CD4-positive, alpha-beta memory T cell (primary cell): ENCODE results near the gene ZBTB45. TPM values are rescaled to one million over a fixed set of nuclear protein-coding genes. Genes with fewer than 3 reads are reported as not detected.

Experiments
- CTCF ChIA-PET: fragments of 350-600 bp; sonication (Branson Sonifier 250); formaldehyde crosslinking; loops from one replicate; lab custom pipeline; 2021; ENCODE audit warnings: inconsistent platforms; ENCODE audit not compliant: partially characterized antibody; lab: Charles Lee
- POLR2A ChIA-PET: fragments of 350-600 bp; sonication (Branson Sonifier 250); formaldehyde crosslinking; loops from one replicate; lab custom pipeline; 2021; ENCODE audit not compliant: partially characterized antibody; lab: Charles Lee
- DNase-seq, 5 donors: peaks; one replicate each; pipeline versions ENCODE4 v3.0.0 to v3.0.0-alpha.2; 2020 to 2022; ENCODE audit warnings: mixed read lengths in 1 of 5
- H3K27ac ChIP-seq: one replicate; pipeline ENCODE4 v1.7.0; 2013; ENCODE audit warnings: low read depth, low read length
- H3K27me3 ChIP-seq: 2 replicates; pipeline ENCODE4 v1.7.0; 2013; ENCODE audit warnings: mild to moderate bottlenecking, low read length, moderate library complexity; ENCODE audit not compliant: insufficient read depth
- H3K36me3 ChIP-seq: 2 replicates; pipeline ENCODE4 v1.7.0; 2013; ENCODE audit warnings: mild to moderate bottlenecking, low read length, moderate library complexity; ENCODE audit not compliant: insufficient read depth
- H3K4me1 ChIP-seq: 2 replicates; pipeline ENCODE4 v1.7.0; 2013; ENCODE audit warnings: mild to moderate bottlenecking, low read length, moderate library complexity; ENCODE audit not compliant: insufficient read depth
- H3K4me3 ChIP-seq, 2 donors: one replicate each; pipeline ENCODE4 v1.7.0; 2013; ENCODE audit warnings: low read length in 2 of 2, mild to moderate bottlenecking in 1 of 2
- H3K9me3 ChIP-seq, 2 donors: one replicate each; pipeline ENCODE4 v1.7.0; 2013; ENCODE audit warnings: low read length in 2 of 2, control low read depth in 1 of 2; ENCODE audit not compliant: control insufficient read depth in 1 of 2
- H3K27ac Mint-ChIP-seq, 7 donors: one replicate each; pipeline ENCODE4 v1.8.0; 2020 to 2021; ENCODE audit warnings: mixed read lengths in 7 of 7, mild to moderate bottlenecking in 6 of 7, inconsistent platforms in 3 of 7, moderate library complexity in 3 of 7
- H3K27me3 Mint-ChIP-seq, 2 donors: one replicate each; pipeline ENCODE4 v1.8.0; 2020 to 2021; ENCODE audit warnings: mixed read lengths in 2 of 2
- H3K36me3 Mint-ChIP-seq, 2 donors: one replicate each; pipeline ENCODE4 v1.8.0; 2020 to 2021; ENCODE audit warnings: mixed read lengths in 2 of 2, inconsistent platforms in 1 of 2, mild to moderate bottlenecking in 1 of 2
- H3K4me1 Mint-ChIP-seq, 4 donors: one replicate each; pipeline ENCODE4 v1.8.0; 2020 to 2021; ENCODE audit warnings: mixed read lengths in 4 of 4, mild to moderate bottlenecking in 1 of 4
- H3K4me3 Mint-ChIP-seq, 8 donors: one replicate each; pipeline ENCODE4 v1.8.0; 2020 to 2021; ENCODE audit warnings: mixed read lengths in 8 of 8, mild to moderate bottlenecking in 7 of 8, moderate library complexity in 6 of 8, inconsistent platforms in 3 of 8
- H3K9me3 Mint-ChIP-seq, 8 donors: one replicate each; pipeline ENCODE4 v1.8.0; 2020 to 2021; ENCODE audit warnings: mixed read lengths in 8 of 8, mild to moderate bottlenecking in 5 of 8, inconsistent platforms in 3 of 8, moderate library complexity in 1 of 8
- intact Hi-C: fragments of 100-400 bp; cut with micrococcal nuclease; formaldehyde crosslinking; loops from one replicate; pipeline ENCODE4 v1.15.1; 2023
- polyA plus RNA-seq, 2 donors: library from polyadenylated mRNA; unstranded; fragments of 300-500 nt; fragmentation: Illumina TruSeq; gene quantifications; one replicate each; pipeline ENCODE4 v1.2.3, GENCODE V29; 2021
- total RNA-seq, 2 experiments: library from RNA; stranded (reverse); gene quantifications; one replicate each; pipeline ENCODE4 v1.2.3, GENCODE V29; 2021

Gene ZBTB45
- total and polyA plus RNA-seq, 4 experiments from 2014 or later = 1.9 to 19.8 (median 13.0) TPM

GRCh38 chr19:58555369-58555885 is 35.8 kb upstream of the ZBTB45 start:
- Mint-ChIP-seq H3K27ac (peak overlapping the region; percentile 97 to 99 (median 99)), H3K36me3 (peaks cover 31 to 68% of the 10 kb centered on the region in 2 donors), H3K4me1 (peaks cover 32 to 77% (median 52%) of the 10 kb centered on the region in 4 donors), H3K4me3 (peak overlapping the region; percentile 96 to 98 (median 97)), H3K9me3 (peaks cover 0 to 3% (median 0%) of the 10 kb centered on the region in 8 donors), H3K27me3 (no peaks in the 10 kb centered on the region)
- H3K4me3 ChIP-seq = peak overlapping the region; percentile 85 to 100
- intact Hi-C loops = loop anchor here (1.0 kb wide), 1 partner anchor 11 kb away; the partner anchor contains the start of gene TRIM28
- no peaks in the 10 kb centered on the region for H3K9me3 ChIP-seq
- ChIA-PET CTCF (interaction anchor here (0.9 to 3.8 kb wide), 5 partner anchors 12 to 42 kb away, joined by 3 to 28 read pairs (median 6); partner anchors contain the start of gene ZBTB45), POLR2A (interaction anchor here (0.5 to 3.6 kb wide), 17 partner anchors 8 to 372 kb away, joined by 3 to 89 read pairs (median 7); partner anchors contain the start of genes ERVK3-1, MZF1, TRIM28 and ZBTB45)
- peaks cover 54% of the 10 kb centered on the region for H3K4me1 ChIP-seq
- peaks cover 43% of the 10 kb centered on the region for H3K36me3 ChIP-seq
- DNase-seq = peak in 1 of 5 donors; percentile 30
- H3K27ac ChIP-seq = peak overlapping the region; percentile 99
- no peaks in the 10 kb centered on the region for H3K27me3 ChIP-seq

- Mint-ChIP-seq H3K36me3 (peaks cover 35 to 72% of the 10 kb centered on the region in 2 donors), H3K27me3 (no peaks in the 10 kb centered on the region), H3K4me1 (peaks cover 32 to 70% (median 48%) of the 10 kb centered on the region in 4 donors), H3K4me3 (peak within 1 kb of the TSS; percentile 96 to 98 (median 97)), H3K9me3 (peaks cover 0 to 5% (median 0%) of the 10 kb centered on the region in 8 donors), H3K27ac (peak within 1 kb of the TSS; percentile 97 to 99 (median 99))
- DNase-seq = peak; percentile 94 to 97 (median 95)
- ChIA-PET POLR2A (interaction anchor here (0.8 to 3.6 kb wide), 17 partner anchors 9 to 371 kb away, joined by 3 to 89 read pairs (median 7); partner anchors contain the start of genes ERVK3-1, MZF1, TRIM28 and ZBTB45), CTCF (interaction anchor here (0.9 to 3.8 kb wide), 5 partner anchors 13 to 41 kb away, joined by 3 to 28 read pairs (median 6); partner anchors contain the start of gene ZBTB45)
- peak within 1 kb of the TSS; percentile 85 to 100 for H3K4me3 ChIP-seq
- intact Hi-C loops = loop anchor here (1.0 kb wide), 1 partner anchor 10 kb away; the partner anchor contains the start of gene TRIM28
- H3K27ac ChIP-seq = peak within 1 kb of the TSS; percentile 99
- peaks cover 49% of the 10 kb centered on the region for H3K36me3 ChIP-seq
- H3K9me3 ChIP-seq = no peaks in the 10 kb centered on the region
- H3K27me3 ChIP-seq = no peaks in the 10 kb centered on the region
- H3K4me1 ChIP-seq = peaks cover 47% of the 10 kb centered on the region
These were observed 35.1 kb upstream of the ZBTB45 start, which contains the start of gene CHMP2A for GRCh38 chr19:58554494-58555368. CHMP2A (minus strand) TSS chr19:58555105; CDS start chr19:58554212, 893 bp downstream.

GRCh38 chr19:58553799-58554493 is 34.3 kb upstream of the ZBTB45 start:
- peaks cover 43% of the 10 kb centered on the region for H3K4me1 ChIP-seq
- H3K27ac ChIP-seq = peak overlapping the region; percentile 99
- Mint-ChIP-seq H3K27ac (peak overlapping the region; percentile 97 to 99 (median 99)), H3K9me3 (peaks cover 0 to 5% (median 0%) of the 10 kb centered on the region in 8 donors), H3K27me3 (no peaks in the 10 kb centered on the region), H3K4me1 (peaks cover 30 to 63% (median 44%) of the 10 kb centered on the region in 4 donors), H3K36me3 (peaks cover 35 to 77% of the 10 kb centered on the region in 2 donors), H3K4me3 (peak overlapping the region; percentile 96 to 98 (median 97))
- intact Hi-C loops = no loop called here
- no peaks in the 10 kb centered on the region for H3K27me3 ChIP-seq
- POLR2A ChIA-PET = interaction anchor here (0.8 to 3.6 kb wide), 10 partner anchors 9 to 371 kb away, joined by 4 to 89 read pairs (median 15); partner anchors contain the start of genes MZF1, TRIM28, ZBTB45 and ZNF274
- CTCF ChIA-PET = interaction anchor here (1.2 to 3.8 kb wide), 3 partner anchors 27 to 40 kb away, joined by 5 to 28 read pairs (median 10); partner anchors contain the start of gene ZBTB45
- DNase-seq = peak in 1 of 5 donors; percentile 51
- peak overlapping the region; percentile 85 to 100 for H3K4me3 ChIP-seq
- H3K36me3 ChIP-seq = peaks cover 57% of the 10 kb centered on the region
- H3K9me3 ChIP-seq = no peaks in the 10 kb centered on the region

GRCh38 chr19:58552655-58553054 is 33.0 kb upstream of the ZBTB45 start:
- Mint-ChIP-seq H3K36me3 (peaks cover 42 to 79% of the 10 kb centered on the region in 2 donors), H3K27ac (peak overlapping the region; percentile 23 to 99 (median 77)), H3K4me3 (peak overlapping the region in 5 of 8 donors; percentile 6 to 61 (median 17)), H3K27me3 (no peaks in the 10 kb centered on the region), H3K9me3 (peaks cover 0 to 5% (median 0%) of the 10 kb centered on the region in 8 donors), H3K4me1 (peaks cover 27 to 57% (median 40%) of the 10 kb centered on the region in 4 donors)
- Histone ChIP-seq H3K4me3 (no peak overlapping the region), H3K27ac (no peak overlapping the region), H3K9me3 (no peaks in the 10 kb centered on the region), H3K4me1 (peaks cover 41% of the 10 kb centered on the region), H3K36me3 (peaks cover 70% of the 10 kb centered on the region), H3K27me3 (no peaks in the 10 kb centered on the region)
- ChIA-PET POLR2A (interaction anchor here (1.0 to 3.6 kb wide), 5 partner anchors 7 to 32 kb away, joined by 4 to 89 read pairs (median 25); partner anchors contain the start of genes TRIM28 and ZBTB45), CTCF (interaction anchor here (3.8 kb wide), 1 partner anchor 33 kb away, joined by 28 read pairs; the partner anchor contains the start of gene ZBTB45)
- intact Hi-C loops = no loop called here
- DNase-seq = no peak

GRCh38 chr19:58551577-58552471 is 32.2 kb upstream of the ZBTB45 start:
- Mint-ChIP-seq H3K27ac (peak overlapping the region in 5 of 7 donors; percentile 52 to 89 (median 75)), H3K4me1 (peaks cover 23 to 54% (median 34%) of the 10 kb centered on the region in 4 donors)

More at GRCh38 chr19:58551577-58552471, 32.2 kb upstream of the ZBTB45 start:
- Histone ChIP-seq H3K9me3 (no peaks in the 10 kb centered on the region), H3K4me1 (peaks cover 41% of the 10 kb centered on the region), H3K27ac (no peak overlapping the region), H3K36me3 (peaks cover 77% of the 10 kb centered on the region), H3K4me3 (no peak overlapping the region), H3K27me3 (no peaks in the 10 kb centered on the region)
- ChIA-PET POLR2A (interaction anchor here (0.7 to 2.5 kb wide), 4 partner anchors 10 to 165 kb away, joined by 3 to 7 read pairs (median 4); partner anchors contain the start of gene RPS5), CTCF (interaction anchor here (1.1 to 3.8 kb wide), 2 partner anchors 32 kb away, joined by 4 to 28 read pairs; partner anchors contain the start of gene ZBTB45)
- Mint-ChIP-seq H3K9me3 (peaks cover 0 to 5% (median 0%) of the 10 kb centered on the region in 8 donors), H3K36me3 (peaks cover 48 to 84% of the 10 kb centered on the region in 2 donors), H3K27me3 (no peaks in the 10 kb centered on the region), H3K4me3 (peak overlapping the region in 2 of 8 donors; percentile 6 to 7)
- DNase-seq = peak in 1 of 5 donors; percentile 0
- intact Hi-C loops = no loop called here
